ENCODE measurements around the gene FBXL4. TPM values are rescaled to one million over a fixed set of nuclear protein-coding genes. Genes with fewer than 3 reads are reported as not detected.

Gene FBXL4
- polyA plus RNA-seq, 1 donor (not counting 4 experiments of a cell fraction or from before 2014, with no cell fraction given): 19.9 TPM

GRCh38 chr6:98927534-98927933 lies 20.2 kb downstream of the FBXL4 start:
- DNase-seq (ENCODE audit: low read depth, low spot score) (no peak), FAIRE-seq (no peak)
- H3K79me2 ChIP-seq (ENCODE audit: control insufficient read depth, insufficient read depth, low read length): peaks cover 4% of the 10 kb centered on the region
- no peaks in the 10 kb centered on the region for H3K4me1 ChIP-seq (ENCODE audit: control insufficient read depth, extremely low read depth, insufficient read depth, low read length)
- no peaks in the 10 kb centered on the region for H4K20me1 ChIP-seq (ENCODE audit: control insufficient read depth, extremely low read depth, insufficient read depth, low read length)
- H3K9ac ChIP-seq (ENCODE audit: control insufficient read depth, extremely low read depth, insufficient read depth, low read length): no peak overlapping the region
- no peaks in the 10 kb centered on the region for H3K9me1 ChIP-seq (ENCODE audit: control insufficient read depth, extremely low read depth, insufficient read depth, low read length)
- H3K4me3 ChIP-seq (ENCODE audit: control insufficient read depth in 2 of 3, extremely low read depth in 1 of 3, insufficient read depth in 2 of 3, low read depth in 1 of 3, low read length in 3 of 3): no peak overlapping the region
- H3K27ac ChIP-seq (ENCODE audit: control insufficient read depth, insufficient read depth, low read length): no peak overlapping the region
- H3K9me3 ChIP-seq (ENCODE audit: control insufficient read depth, low read depth, low read length): no peaks in the 10 kb centered on the region
- H3K27me3 ChIP-seq (ENCODE audit: control insufficient read depth, extremely low read depth, insufficient read depth, low read length): no peaks in the 10 kb centered on the region
- no peak overlapping the region for H3K4me2 ChIP-seq (ENCODE audit: control insufficient read depth, extremely low read depth, insufficient read depth, low read depth, low read length)
- TF ChIP-seq CTCF (optimal IDR thresholded peaks at IDR 0.05 in 1 of 3, IDR thresholded peaks at IDR 0.05 in 1 of 3, conservative IDR thresholded peaks at IDR 0.05 in 1 of 3; ENCODE audit: extremely low read depth in 1 of 3, insufficient read depth in 2 of 3, low read length in 3 of 3): no peak
- TF ChIP-seq EZH2 (IDR thresholded peaks at IDR 0.05; ENCODE audit: low read length): no peak
- dilution Hi-C loops (cut with MboI; ENCODE audit: extremely low pct_ligation_motif_present, low sequenced_read_pairs): no loop called here
- H3K36me3 ChIP-seq (ENCODE audit: control insufficient read depth in 2 of 2, extremely low read depth in 1 of 2, insufficient read depth in 2 of 2, low read length in 2 of 2): no peaks in the 10 kb centered on the region
- no peak overlapping the region for H2AFZ ChIP-seq (ENCODE audit: control insufficient read depth, low read length)

GRCh38 chr6:98925831-98926230 lies 21.9 kb downstream of the FBXL4 start:
- Histone ChIP-seq H3K4me1 (ENCODE audit: control insufficient read depth, extremely low read depth, insufficient read depth, low read length) (no peaks in the 10 kb centered on the region), H4K20me1 (ENCODE audit: control insufficient read depth, extremely low read depth, insufficient read depth, low read length) (no peaks in the 10 kb centered on the region), H2AFZ (ENCODE audit: control insufficient read depth, low read length) (no peak overlapping the region), H3K9me3 (ENCODE audit: control insufficient read depth, low read depth, low read length) (no peaks in the 10 kb centered on the region), H3K27ac (ENCODE audit: control insufficient read depth, insufficient read depth, low read length) (no peak overlapping the region), H3K9me1 (ENCODE audit: control insufficient read depth, extremely low read depth, insufficient read depth, low read length) (no peaks in the 10 kb centered on the region), H3K36me3 (ENCODE audit: control insufficient read depth in 2 of 2, extremely low read depth in 1 of 2, insufficient read depth in 2 of 2, low read length in 2 of 2) (no peaks in the 10 kb centered on the region), H3K4me3 (ENCODE audit: control insufficient read depth in 2 of 3, extremely low read depth in 1 of 3, insufficient read depth in 2 of 3, low read depth in 1 of 3, low read length in 3 of 3) (no peak overlapping the region), H3K4me2 (ENCODE audit: control insufficient read depth, extremely low read depth, insufficient read depth, low read depth, low read length) (no peak overlapping the region), H3K79me2 (ENCODE audit: control insufficient read depth, insufficient read depth, low read length) (peaks cover 4% of the 10 kb centered on the region), H3K9ac (ENCODE audit: control insufficient read depth, extremely low read depth, insufficient read depth, low read length) (no peak overlapping the region), H3K27me3 (ENCODE audit: control insufficient read depth, extremely low read depth, insufficient read depth, low read length) (no peaks in the 10 kb centered on the region)
- no peak for DNase-seq (ENCODE audit: low read depth, low spot score)
- TF ChIP-seq EZH2 (IDR thresholded peaks at IDR 0.05; ENCODE audit: low read length): no peak
- no peak for TF ChIP-seq CTCF (optimal IDR thresholded peaks at IDR 0.05 in 1 of 3, IDR thresholded peaks at IDR 0.05 in 1 of 3, conservative IDR thresholded peaks at IDR 0.05 in 1 of 3; ENCODE audit: extremely low read depth in 1 of 3, insufficient read depth in 2 of 3, low read length in 3 of 3)
- FAIRE-seq: no peak
- dilution Hi-C loops (cut with MboI; ENCODE audit: extremely low pct_ligation_motif_present, low sequenced_read_pairs): no loop called here
